Natural killer cell (primary cell): ENCODE measurements around the gene PGLYRP3. TPM values are rescaled to one million over a fixed set of nuclear protein-coding genes. Genes with fewer than 3 reads are reported as not detected.

Experiments used
- ATAC-seq, 3 donors: fragments of 150-1000 bp in 2 of 3; fragments of 200-7000 bp in 1 of 3; cut with Tn5 transposase; 1 replicate in 1 of 3; 2 replicates in 2 of 3; pipeline ENCODE4 v1.10.0; 2021; ENCODE audit warnings: mild to moderate bottlenecking in 2 of 3, moderate library complexity in 2 of 3
- DNase-seq, 2 donors: peaks; one replicate each; pipeline versions ENCODE4 v3.0.0 to v3.0.0-alpha.2; 2013 to 2021; ENCODE audit warnings: mixed read lengths in 1 of 2
- H3K27ac ChIP-seq: one replicate; pipeline ENCODE4 v1.5.1; 2013; ENCODE audit warnings: mild to moderate bottlenecking, low read length
- H3K27me3 ChIP-seq: one replicate; pipeline ENCODE4 v1.6.1; 2013; ENCODE audit warnings: low read length; ENCODE audit not compliant: control insufficient read depth, insufficient read depth
- H3K36me3 ChIP-seq: one replicate; pipeline ENCODE4 v1.6.1; 2013; ENCODE audit warnings: low read length; ENCODE audit not compliant: control insufficient read depth, insufficient read depth
- H3K4me1 ChIP-seq: one replicate; pipeline ENCODE4 v1.6.1; 2013; ENCODE audit warnings: low read length; ENCODE audit not compliant: control insufficient read depth, insufficient read depth
- H3K4me3 ChIP-seq: one replicate; pipeline ENCODE4 v1.5.1; 2013; ENCODE audit warnings: low read length
- H3K9me3 ChIP-seq: one replicate; pipeline ENCODE4 v1.6.1; 2013; ENCODE audit warnings: low read length; ENCODE audit not compliant: control insufficient read depth, insufficient read depth
- H3K27ac Mint-ChIP-seq, 2 donors: one replicate each; pipeline ENCODE4 v1.8.0; 2022; ENCODE audit warnings: mild to moderate bottlenecking in 2 of 2, mixed read lengths in 2 of 2, moderate library complexity in 1 of 2
- H3K27me3 Mint-ChIP-seq, 2 donors: one replicate each; pipeline ENCODE4 v1.8.0; 2022; ENCODE audit warnings: low read depth in 2 of 2, mixed read lengths in 2 of 2
- H3K36me3 Mint-ChIP-seq: one replicate; pipeline ENCODE4 v1.8.0; 2022; ENCODE audit warnings: mixed read lengths
- H3K4me1 Mint-ChIP-seq, 2 donors: one replicate each; pipeline ENCODE4 v1.8.0; 2022; ENCODE audit warnings: mixed read lengths in 2 of 2
- H3K4me3 Mint-ChIP-seq: one replicate; pipeline ENCODE4 v1.8.0; 2022; ENCODE audit warnings: mild to moderate bottlenecking, moderate library complexity, mixed read lengths
- H3K9me3 Mint-ChIP-seq, 2 donors: one replicate each; pipeline ENCODE4 v1.8.0; 2022; ENCODE audit warnings: mixed read lengths in 2 of 2
- CTCF ChIP-seq: fragments of 200-600 bp; IDR thresholded peaks from one replicate; pipeline ENCODE4 v1.8.0; 2022; ENCODE audit warnings: antibody characterized with exemption
- WGBS: methylation state at CpG from one replicate; pipeline ENCODE4 v1.1.7; 2013; ENCODE audit warnings: missing lambda C conversion rate; ENCODE audit not compliant: insufficient coverage; 5-methylcytosine and 5-hydroxymethylcytosine counted together
- intact Hi-C: fragments of 100-400 bp; cut with micrococcal nuclease; formaldehyde crosslinking; loops from one replicate; pipeline ENCODE4 v1.14.2; 2022
- total RNA-seq, 4 donors: library from RNA; stranded (reverse); fragments of 120-200 nt in 1 of 4; gene quantifications; one replicate each; pipeline versions ENCODE4 v1.2.3 to v1.2.4, GENCODE V29; 2013 to 2022

PGLYRP3 gene
- total RNA-seq, 3 donors from 2014 or later (not counting 1 experiment from before 2014, with no cell fraction given), result not detected

DNA sequence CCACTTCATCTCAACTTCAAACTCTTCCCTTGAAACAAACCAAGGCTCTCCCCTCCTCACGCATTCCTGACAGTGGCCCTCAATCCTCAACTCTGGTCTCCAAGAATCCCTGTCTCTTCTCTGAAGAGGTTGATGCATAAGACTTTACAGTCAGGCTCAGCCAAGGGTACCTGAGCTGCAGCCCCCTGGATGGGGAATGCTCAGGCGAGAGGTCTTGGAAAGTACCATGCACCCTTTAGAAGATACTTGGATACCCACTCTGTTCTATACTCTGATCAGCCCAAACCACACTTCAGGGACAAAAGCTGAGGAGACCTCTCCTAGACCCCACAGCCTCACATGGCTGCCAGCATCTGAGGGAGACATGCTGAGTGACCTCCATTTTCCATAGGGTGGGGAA is 536 bp upstream of the PGLYRP3 start:
- no peaks in the 10 kb centered on the region for H3K4me1 ChIP-seq
- no peaks in the 10 kb centered on the region for H3K9me3 ChIP-seq
- H3K27ac ChIP-seq, result no peak overlapping the region
- no peaks in the 10 kb centered on the region for H3K27me3 ChIP-seq
- no peak overlapping the region for H3K4me3 ChIP-seq
- Mint-ChIP-seq H3K36me3 (no peaks in the 10 kb centered on the region), H3K9me3 (no peaks in the 10 kb centered on the region), H3K4me1 (no peaks in the 10 kb centered on the region), H3K27me3 (peaks cover 8 to 27% of the 10 kb centered on the region in 2 donors), H3K4me3 (no peak overlapping the region), H3K27ac (no peak overlapping the region)
- TF ChIP-seq CTCF, result no peak
- intact Hi-C loops, result no loop called here
- 93% methylated on average over 2 of the region's 2 CpGs for WGBS
- no peaks in the 10 kb centered on the region for H3K36me3 ChIP-seq
- ATAC-seq (no peak), DNase-seq (no peak)

DNA sequence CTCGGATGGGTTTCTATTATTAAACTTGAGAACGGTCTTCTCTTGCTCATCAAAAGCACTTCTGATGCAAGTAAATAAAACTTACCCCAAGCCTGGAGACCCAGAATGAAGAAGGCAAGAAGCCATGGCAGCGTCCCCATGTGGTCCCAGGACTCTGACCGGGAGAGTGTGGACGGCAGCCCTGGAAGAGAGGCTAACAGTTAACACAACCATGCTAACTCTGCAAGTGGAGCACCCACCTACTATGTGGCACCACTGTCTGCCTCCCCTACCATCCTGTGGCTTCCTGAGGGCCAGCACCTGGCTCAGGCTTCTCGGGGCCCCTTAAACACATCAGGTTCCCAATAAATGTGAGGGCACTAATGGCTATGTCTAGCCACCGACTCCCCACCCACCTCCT is 2.2 kb downstream of the PGLYRP3 start:
- ATAC-seq (no peak), DNase-seq (no peak)
- Mint-ChIP-seq H3K27ac (no peak overlapping the region), H3K36me3 (no peaks in the 10 kb centered on the region), H3K4me1 (no peaks in the 10 kb centered on the region), H3K9me3 (no peaks in the 10 kb centered on the region), H3K4me3 (no peak overlapping the region), H3K27me3 (peaks cover 3 to 15% of the 10 kb centered on the region in 2 donors)
- no peaks in the 10 kb centered on the region for H3K36me3 ChIP-seq
- H3K27ac ChIP-seq, result no peak overlapping the region
- no peaks in the 10 kb centered on the region for H3K9me3 ChIP-seq
- TF ChIP-seq CTCF, result no peak
- intact Hi-C loops, result no loop called here
- 79% methylated on average over 6 of the region's 7 CpGs for WGBS
- no peaks in the 10 kb centered on the region for H3K27me3 ChIP-seq
- H3K4me1 ChIP-seq, result no peaks in the 10 kb centered on the region
- H3K4me3 ChIP-seq, result no peak overlapping the region

- H3K27me3 Mint-ChIP-seq, result peaks cover 3 to 16% of the 10 kb centered on the region in 2 donors
- WGBS, result 81% methylated on average over 2 of the region's 2 CpGs
- Histone ChIP-seq H3K4me3 (no peak overlapping the region), H3K9me3 (no peaks in the 10 kb centered on the region), H3K4me1 (no peaks in the 10 kb centered on the region), H3K36me3 (no peaks in the 10 kb centered on the region), H3K27ac (no peak overlapping the region), H3K27me3 (no peaks in the 10 kb centered on the region)
- ATAC-seq (no peak), DNase-seq (no peak)
- no peak overlapping the region for H3K4me3 Mint-ChIP-seq
- H3K27ac Mint-ChIP-seq, result no peak overlapping the region
- intact Hi-C loops, result no loop called here
- TF ChIP-seq CTCF, result no peak
- no peaks in the 10 kb centered on the region for H3K9me3 Mint-ChIP-seq
- H3K36me3 Mint-ChIP-seq, result no peaks in the 10 kb centered on the region
- no peaks in the 10 kb centered on the region for H3K4me1 Mint-ChIP-seq
Observed at GRCh38 chr1:153309441-153309840, 3.3 kb downstream of the PGLYRP3 start.

- Histone ChIP-seq H3K27me3 (no peaks in the 10 kb centered on the region), H3K36me3 (no peaks in the 10 kb centered on the region), H3K4me1 (no peaks in the 10 kb centered on the region), H3K27ac (no peak overlapping the region), H3K4me3 (no peak overlapping the region), H3K9me3 (no peaks in the 10 kb centered on the region)
- Mint-ChIP-seq H3K27ac (no peak overlapping the region), H3K4me1 (no peaks in the 10 kb centered on the region), H3K4me3 (no peak overlapping the region), H3K27me3 (peaks cover 3 to 19% of the 10 kb centered on the region in 2 donors), H3K9me3 (no peaks in the 10 kb centered on the region), H3K36me3 (no peaks in the 10 kb centered on the region)
- no peak for DNase-seq
- WGBS, result 81% methylated on average over 2 of the region's 2 CpGs
- no peak for ATAC-seq
- TF ChIP-seq CTCF, result no peak
- intact Hi-C loops, result no loop called here
Observed at GRCh38 chr1:153308540-153308939, 4.2 kb downstream of the PGLYRP3 start.
